GM12801 (cell line): Measurements from ENCODE around the gene R3HDM4.

Source experiments
- CTCF ChIP-seq: IDR thresholded peaks from one replicate; pipeline ENCODE4 v1.5.1; 2011; ENCODE audit warnings: control low read depth; ENCODE audit not compliant: insufficient read length; ENCODE audit errors: extremely low read depth

Gene R3HDM4

DNA sequence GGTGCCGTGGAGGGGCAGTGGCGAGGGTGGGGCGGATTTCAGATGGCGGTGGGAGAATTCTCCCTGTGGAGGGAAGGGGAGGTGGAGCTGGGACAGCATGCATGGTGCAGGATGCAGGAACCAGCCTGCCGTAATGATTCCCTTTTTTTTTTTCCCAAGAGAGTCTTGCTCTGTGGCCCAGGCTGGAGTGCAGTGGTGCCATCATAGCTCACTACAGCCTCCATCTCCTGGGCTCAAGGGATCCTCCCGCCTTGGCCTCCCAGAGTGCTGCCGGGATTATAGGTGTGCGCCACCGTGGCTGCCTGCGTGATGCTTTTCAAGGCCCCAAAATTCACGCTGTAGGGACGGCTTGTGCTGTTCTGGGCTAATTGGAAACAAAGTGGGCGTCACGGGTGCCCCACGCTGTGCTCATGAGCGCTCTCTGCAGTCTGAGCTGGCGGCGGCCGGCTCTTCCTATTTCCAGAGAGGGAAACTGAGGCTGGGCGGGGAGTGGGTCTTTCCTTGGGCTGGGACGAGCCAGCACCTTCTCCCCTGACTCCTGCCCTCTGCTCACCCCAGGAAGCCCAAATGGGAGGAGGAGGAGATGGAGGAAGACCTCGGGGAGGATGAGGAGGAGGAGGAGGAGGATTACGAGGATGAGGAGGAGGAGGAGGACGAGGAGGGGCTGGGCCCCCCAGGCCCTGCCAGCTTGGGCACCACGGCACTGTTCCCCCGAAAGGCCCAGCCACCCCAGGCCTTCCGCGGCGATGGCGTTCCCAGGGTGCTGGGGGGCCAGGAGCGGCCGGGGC lies 19.0 kb upstream of the R3HDM4 start:
- TF ChIP-seq CTCF = no peak

DNA sequence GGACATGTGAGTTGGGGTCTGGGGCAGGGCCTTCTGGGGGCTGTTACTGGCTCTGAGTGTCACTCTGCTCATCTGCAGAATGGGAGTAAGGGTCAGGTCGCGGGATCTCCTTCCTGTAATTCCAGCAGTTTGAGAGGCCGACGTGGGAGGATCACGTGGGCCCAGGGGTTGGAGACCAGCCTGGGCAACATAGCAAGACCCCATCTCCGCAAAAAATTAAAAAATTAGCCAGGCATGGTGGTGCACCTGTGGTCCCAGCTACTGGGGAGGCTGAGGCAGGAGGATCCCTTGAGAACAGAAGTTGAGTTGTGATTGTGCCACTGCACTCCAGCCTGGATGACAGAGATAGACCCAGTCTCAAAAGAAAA lies 16.9 kb upstream of the R3HDM4 start:
- no peak for TF ChIP-seq CTCF

GRCh38 chr19:929203-929890 lies 16.3 kb upstream of the R3HDM4 start:
- TF ChIP-seq CTCF = no peak

DNA sequence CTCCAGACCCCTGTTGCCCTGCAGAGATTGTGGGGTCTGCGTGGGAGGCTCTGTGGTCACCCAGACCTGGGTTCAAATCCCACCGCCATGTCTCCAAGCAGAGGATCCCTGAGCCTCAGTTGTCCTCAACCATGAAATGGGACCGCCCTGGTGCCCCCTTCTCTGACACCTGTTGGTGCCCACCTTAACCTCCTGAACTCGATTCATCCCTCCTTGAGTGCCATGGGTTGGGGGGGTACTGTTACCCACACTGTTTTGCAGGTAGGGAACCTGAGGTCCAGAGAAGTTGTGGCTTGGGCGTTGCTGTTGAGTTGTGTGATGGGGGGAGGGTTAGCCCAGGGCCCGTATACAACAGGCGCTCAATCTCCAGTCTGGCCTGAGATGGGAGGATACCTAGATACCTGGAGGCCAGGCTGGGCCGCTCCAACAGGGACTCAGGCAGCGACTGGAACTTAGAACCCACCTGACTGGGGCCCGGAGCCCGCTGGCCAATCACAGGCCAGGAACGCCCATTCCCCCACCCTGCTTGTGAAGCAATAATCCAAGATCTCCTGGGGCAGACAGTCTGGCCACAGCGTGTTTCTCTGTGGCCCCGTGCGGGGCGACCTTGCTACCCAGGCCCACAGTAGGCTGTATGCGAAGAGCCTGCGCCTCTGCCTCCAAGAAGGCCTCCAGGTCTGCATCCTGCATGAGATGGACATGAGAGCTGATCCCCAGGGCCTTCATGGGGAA lies 15.6 kb upstream of the R3HDM4 start:
- TF ChIP-seq CTCF = no peak

DNA sequence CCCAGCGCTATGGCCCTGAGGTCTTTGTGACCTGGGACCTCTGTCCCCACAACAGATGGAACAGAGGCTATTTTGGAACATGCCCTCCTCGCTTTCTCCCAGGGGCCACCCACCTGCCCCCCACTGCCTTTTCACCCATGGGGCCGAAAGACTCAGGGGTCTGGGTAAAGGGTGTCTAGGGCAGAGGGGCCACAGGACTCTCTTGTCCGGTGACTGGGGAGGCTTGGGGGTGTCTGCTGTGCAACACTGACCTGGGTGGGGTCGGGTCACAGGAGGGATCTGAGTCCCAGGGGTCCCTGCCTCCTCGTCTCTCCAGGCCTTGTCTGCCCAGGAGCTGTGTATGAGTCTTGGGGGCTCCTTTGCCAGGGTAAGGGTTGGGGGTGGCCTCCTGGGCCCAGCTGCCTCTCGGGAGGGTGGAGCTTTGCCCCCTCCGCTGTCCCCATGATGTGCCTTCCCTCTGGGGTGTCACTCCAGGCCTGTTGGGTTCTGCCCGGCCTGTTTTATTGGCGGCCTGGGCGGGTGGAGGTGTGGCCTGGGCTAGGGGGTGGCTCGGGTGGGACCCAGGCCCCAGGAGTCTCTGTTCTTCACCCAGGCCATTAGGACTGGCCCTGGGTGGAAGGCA lies 14.9 kb upstream of the R3HDM4 start:
- TF ChIP-seq CTCF = no peak

DNA sequence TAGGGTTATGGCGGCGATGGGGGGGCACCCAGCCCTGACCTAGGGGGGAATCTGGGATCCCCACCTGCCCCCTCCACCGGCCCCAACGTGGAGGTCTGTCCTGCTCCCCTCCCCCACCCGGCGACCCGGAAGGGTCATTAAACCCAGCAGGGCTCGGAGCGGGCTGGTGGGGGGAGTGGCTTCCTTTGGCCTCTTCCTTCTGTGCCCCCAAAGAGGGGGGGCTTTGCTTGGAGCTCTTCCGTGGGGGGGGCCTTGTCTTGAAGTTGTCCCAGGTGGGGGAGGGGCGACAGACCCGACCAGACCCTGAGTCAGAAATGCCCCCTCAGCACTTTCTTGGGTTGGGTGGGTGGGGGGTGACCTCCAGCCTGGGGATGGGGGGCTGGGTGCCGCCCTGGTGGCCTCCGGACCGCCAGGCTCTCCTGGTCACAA lies 14.3 kb upstream of the R3HDM4 start:
- TF ChIP-seq CTCF = no peak
